K562 (cell line): ENCODE measurements around the gene KDELR3. TPM values are rescaled to one million over a fixed set of nuclear protein-coding genes. Genes with fewer than 3 reads are reported as not detected.

Experiments
- ATAC-seq: fragments of 200-7000 bp; cut with Tn5 transposase; 3 replicates; pipeline ENCODE4 v1.9.1; 2020; ENCODE audit warnings: moderate library complexity
- Bru-seq: library from RNA; stranded (reverse); fragments of 400-500 nt; gene quantifications from one replicate; lab custom pipeline; 2021; lab: Mats Ljungman, UMichigan
- BruChase-seq, 2 experiments: library from RNA; stranded (reverse); fragments of 400-500 nt; gene quantifications; one replicate each; lab custom pipeline; 2021; lab: Mats Ljungman, UMichigan
- BruUV-seq: library from RNA; stranded (reverse); fragments of 400-500 nt; replicated peaks from 2 replicates; lab custom pipeline; 2021; lab: Mats Ljungman, UMichigan
- CTCF ChIA-PET: fragments of 300-600 bp; formaldehyde crosslinking; extraction: SDS; loops from one replicate; lab custom pipeline; 2021; ENCODE audit warnings: low intra/inter-chr PET ratio; lab: Yijun Ruan, JAX
- POLR2A ChIA-PET: fragments of 300-600, 350-650 bp; sonication (Branson Sonifier 250); formaldehyde crosslinking; extraction: SDS; loops from one replicate; lab custom pipeline; 2021; ENCODE audit warnings: antibody characterized with exemption, inconsistent platforms; lab: Yijun Ruan, JAX
- DNase-seq, 4 experiments: peaks; one replicate each; pipeline versions ENCODE4 v3.0.0 to v3.0.0-alpha.2; 2011 to 2018; ENCODE audit warnings: low spot score in 3 of 4, mixed read lengths in 3 of 4; ENCODE audit errors: extremely low read depth in 1 of 4
- FAIRE-seq: peaks from 2 replicates; lab custom pipeline; 2011; peaks lifted over from hg19 to GRCh38; lab: Jason Lieb, UNC
- H2AFZ ChIP-seq: 2 replicates; pipeline ENCODE4 v1.6.0; 2011; ENCODE audit warnings: low read depth, low read length, control low read depth, inconsistent platforms
- H3K27ac ChIP-seq: fragments of 200-600 bp; 3 replicates; pipeline ENCODE4 v1.8.0; 2011; ENCODE audit warnings: low read depth, mild to moderate bottlenecking, control low read depth, inconsistent platforms, low read length, moderate library complexity, mixed read lengths; ENCODE audit errors: extremely low read depth
- H3K27me3 ChIP-seq, 2 experiments: fragments of 300-600 bp in 1 of 2; 2 replicates in 1 of 2; 3 replicates in 1 of 2; pipeline versions ENCODE4 v1.6.0 to v1.8.0; 2011; ENCODE audit warnings: inconsistent platforms in 2 of 2, low read length in 2 of 2, mild to moderate bottlenecking in 1 of 2, mixed read lengths in 1 of 2, moderate library complexity in 1 of 2; ENCODE audit not compliant: control insufficient read depth in 2 of 2, insufficient read depth in 2 of 2
- H3K36me3 ChIP-seq: fragments of 300-600 bp; 3 replicates; pipeline ENCODE4 v1.8.0; 2011; ENCODE audit warnings: mild to moderate bottlenecking, low read length, inconsistent platforms; ENCODE audit not compliant: control insufficient read depth, insufficient read depth
- H3K4me1 ChIP-seq, 2 experiments: fragments of 200-600 bp in 1 of 2; replicated peaks in 1 of 2; 2 replicates in 1 of 2; 3 replicates in 1 of 2; pipeline versions ENCODE4 v1.5.1 to v1.8.0; 2011; ENCODE audit warnings: inconsistent platforms in 2 of 2, low read length in 2 of 2, mild to moderate bottlenecking in 1 of 2, mixed read lengths in 1 of 2, moderate library complexity in 1 of 2; ENCODE audit not compliant: control insufficient read depth in 2 of 2, insufficient read depth in 2 of 2
- H3K4me2 ChIP-seq: 2 replicates; pipeline ENCODE4 v1.6.1; 2011; ENCODE audit warnings: low read length, control low read depth, inconsistent platforms, mixed read lengths; ENCODE audit not compliant: insufficient read depth
- H3K4me3 ChIP-seq: fragments of 200-600 bp; sonication (generic), shearing (Covaris generic); 2 replicates; pipeline ENCODE4 v1.5.1; 2016; ENCODE audit warnings: control low read depth, inconsistent platforms
- H3K79me2 ChIP-seq: fragments of 200-600 bp; 3 replicates; pipeline ENCODE4 v1.8.0; 2011; ENCODE audit warnings: low read length, inconsistent platforms; ENCODE audit not compliant: control insufficient read depth, insufficient read depth
- H3K9ac ChIP-seq, 2 experiments: 2 replicates each; pipeline versions ENCODE4 v1.6.0 to v1.6.1; 2011; ENCODE audit warnings: low read depth in 2 of 2, low read length in 2 of 2, control low read depth in 1 of 2, inconsistent platforms in 1 of 2, mild to moderate bottlenecking in 1 of 2, mixed read lengths in 1 of 2; ENCODE audit not compliant: insufficient read depth in 1 of 2
- H3K9me1 ChIP-seq: one replicate; pipeline ENCODE4 v1.6.0; 2011; ENCODE audit warnings: inconsistent platforms, mild to moderate bottlenecking, low read length, moderate library complexity; ENCODE audit not compliant: control insufficient read depth, insufficient read depth
- H3K9me3 ChIP-seq: replicated peaks from 2 replicates; pipeline ENCODE4 v1.5.1; 2011; ENCODE audit warnings: low read depth, low read length, inconsistent platforms; ENCODE audit not compliant: control insufficient read depth, insufficient read depth
- H4K20me1 ChIP-seq: replicated peaks from 2 replicates; pipeline ENCODE4 v1.6.1; 2011; ENCODE audit warnings: low read length, inconsistent platforms, mixed read lengths; ENCODE audit not compliant: control insufficient read depth, insufficient read depth
- ATF7 ChIP-seq: fragments of 450-650 bp; IDR thresholded peaks from 2 replicates; pipeline ENCODE4 v1.7.1; 2014; ENCODE audit warnings: mild to moderate bottlenecking, moderate library complexity
- BCLAF1 ChIP-seq, 2 experiments: fragments of 450-650 bp in 1 of 2; IDR thresholded peaks; 2 replicates each; pipeline ENCODE4 v1.6.1; 2011 to 2017; ENCODE audit warnings: low read depth in 2 of 2, antibody characterized with exemption in 1 of 2, borderline replicate concordance in 1 of 2, low read length in 1 of 2, mild to moderate bottlenecking in 1 of 2, mixed read lengths in 1 of 2; ENCODE audit not compliant: control insufficient read depth in 1 of 2
- HDAC3 ChIP-seq: fragments of 450-650 bp; IDR thresholded peaks from 2 replicates; pipeline ENCODE4 v1.6.1; 2018; ENCODE audit warnings: borderline replicate concordance, mild to moderate bottlenecking, moderate library complexity; ENCODE audit not compliant: partially characterized antibody
- IFI16 ChIP-seq: fragments of 250-450 bp; sonication (Bioruptor Pico); IDR thresholded peaks from 2 replicates; pipeline ENCODE4 v2.1.2; 2022; ENCODE audit warnings: mild to moderate bottlenecking, inconsistent platforms
- ILF3 ChIP-seq: fragments of 450-650 bp; IDR thresholded peaks from 2 replicates; pipeline ENCODE4 v1.6.1; 2018; ENCODE audit warnings: antibody characterized with exemption, mild to moderate bottlenecking, moderate library complexity, borderline replicate concordance
- MIER1 ChIP-seq: fragments of 450-650 bp; IDR thresholded peaks from 2 replicates; pipeline ENCODE4 v1.6.1; 2016; ENCODE audit warnings: antibody characterized with exemption, mild to moderate bottlenecking, low read depth
- NRF1 ChIP-seq, 2 experiments: fragments of 450-650 bp; IDR thresholded peaks in 1 of 2; conservative IDR thresholded peaks in 1 of 2; 2 replicates each; pipeline ENCODE4 v1.6.1; 2014; ENCODE audit warnings: mild to moderate bottlenecking in 2 of 2
- PHB2 ChIP-seq: fragments of 450-650 bp; IDR thresholded peaks from 2 replicates; pipeline ENCODE4 v1.6.1; 2017; ENCODE audit warnings: low read depth
- RBM25 ChIP-seq: fragments of 200-400 bp; formaldehyde crosslinking; IDR thresholded peaks from 2 replicates; pipeline ENCODE4 v1.6.1; 2018; ENCODE audit warnings: low read length, low read depth, moderate library complexity; ENCODE audit not compliant: severe bottlenecking
- ZNF263 ChIP-seq: sonication (generic); formaldehyde crosslinking; IDR thresholded peaks from 2 replicates; pipeline ENCODE4 v1.8.0; 2022; ENCODE audit warnings: mild to moderate bottlenecking, missing genetic modification reagents, borderline replicate concordance
- ZNF3 ChIP-seq: fragments of 250-450 bp; sonication (Bioruptor Pico); IDR thresholded peaks from 2 replicates; pipeline ENCODE4 v1.5.0; 2021; ENCODE audit warnings: mild to moderate bottlenecking, moderate library complexity
- ZNF444 ChIP-seq: fragments of 250-450 bp; sonication (Bioruptor Pico); IDR thresholded peaks from 2 replicates; pipeline ENCODE4 v1.4.0; 2020; ENCODE audit warnings: mild to moderate bottlenecking, moderate library complexity
- ZNF79 ChIP-seq: fragments of 250-450 bp; sonication (Bioruptor Pico); IDR thresholded peaks from 2 replicates; pipeline ENCODE4 v1.4.0; 2020; ENCODE audit warnings: low read depth, mild to moderate bottlenecking, moderate library complexity
- WGBS: fragments of 100-300 bp; shearing (Covaris generic); methylation state at CpG from one replicate; pipeline ENCODE4 v1.1.6; 2016; ENCODE audit warnings: low coverage, mixed read lengths; ENCODE audit not compliant: insufficient coverage; ENCODE audit errors: missing lambda C conversion rate; 5-methylcytosine and 5-hydroxymethylcytosine counted together
- in situ Hi-C: fragments of 300-500 bp; cut with MboI; formaldehyde crosslinking; loops from 4 replicates; pipeline ENCODE4 v1.15.0; 2018; ENCODE audit warnings: inconsistent platforms, mixed read lengths
- intact Hi-C: fragments of 100-400 bp; cut with micrococcal nuclease; formaldehyde crosslinking; loops from 2 replicates; pipeline ENCODE4 v1.14.2; 2022
- long read RNA-seq, 3 experiments: library from polyadenylated mRNA in 2 of 3; library from RNA in 1 of 3; unstranded in 2 of 3; stranded (forward) in 1 of 3; transcript quantifications; one replicate each; pipeline ENCODE4 v2.0.0, GENCODE V29; 2019 to 2022
- polyA minus RNA-seq, 3 experiments: library from RNA; depleted of rRNA, polyadenylated mRNA; stranded (reverse); fragments of >200 nt; gene quantifications; 2 replicates each; pipeline ENCODE4 v1.2.3, GENCODE V29; 2011
- polyA plus RNA-seq, 8 experiments: library from polyadenylated mRNA; depleted of rRNA in 4 of 8; stranded (reverse) in 5 of 8; unstranded in 3 of 8; fragments of >200 nt; fragmentation: Nextera tagmentation in 2 of 8; fragmentation: Illumina TruSeq in 1 of 8; extraction: Ambion mirVana in 2 of 8; extraction: Trizol in 1 of 8; gene quantifications; 2 replicates each; pipeline versions ENCODE4 v1.2.1 to v1.2.3, GENCODE V29; 2011 to 2014; ENCODE audit warnings: inconsistent platforms in 1 of 8, missing spikeins in 1 of 8
- total RNA-seq, 7 experiments: library from RNA; depleted of rRNA in 6 of 7; stranded (reverse); fragments of >200 nt in 6 of 7; fragmentation: Illumina TruSeq in 2 of 7; extraction: Trizol in 2 of 7; gene quantifications; 2 replicates each; pipeline versions ENCODE4 v1.2.1 to v1.2.3, GENCODE V29; 2011 to 2021; ENCODE audit warnings: low replicate concordance in 1 of 7

Gene KDELR3
- 28.0 and 28.7 TPM in 2 replicates for total RNA-seq (2011; cell fraction: chromatin; rRNA removed; ENCODE audit: low replicate concordance)
- total RNA-seq (2011; cell fraction: nucleolus; rRNA removed), result 33.2 and 33.5 TPM in 2 replicates
- total RNA-seq (2011; cell fraction: nucleoplasm; rRNA removed), result 37.2 and 51.0 TPM in 2 replicates
- 8.8 and 10.9 TPM in 2 replicates for total RNA-seq (2014; rRNA removed)
- 9.6 and 10.8 TPM in 2 replicates for total RNA-seq (2014; rRNA removed; fragmentation: Illumina TruSeq; extraction: Trizol)
- total RNA-seq (2015; rRNA removed; fragmentation: Illumina TruSeq; extraction: Trizol), result 7.1 and 7.4 TPM in 2 replicates
- total RNA-seq (2021), result 10.6 and 12.2 TPM in 2 replicates
- polyA plus RNA-seq (2011; rRNA removed), result 44.8 and 49.1 TPM in 2 replicates
- 32.6 and 47.4 TPM in 2 replicates for polyA plus RNA-seq (2011; cell fraction: cytosol; rRNA removed)
- 8.3 and 16.8 TPM in 2 replicates for polyA plus RNA-seq (2011; cell fraction: nucleus; rRNA removed)
- polyA plus RNA-seq (2012), result 11.4 and 20.4 TPM in 2 replicates
- polyA plus RNA-seq (2014; fragmentation: Illumina TruSeq; extraction: Trizol), result 18.7 and 23.6 TPM in 2 replicates
- 1 to 10 TPM; 7.6 to 8.5 TPM for polyA plus RNA-seq (2014; fragmentation: Nextera tagmentation; extraction: Ambion mirVana)
- polyA plus RNA-seq (2014; rRNA removed), result 13.7 and 19.7 TPM in 2 replicates
- 21.7 and 25.7 TPM in 2 replicates for polyA minus RNA-seq (2011; rRNA and poly(A)+ RNA removed)
- 8.5 and 11.5 TPM in 2 replicates for polyA minus RNA-seq (2011; cell fraction: cytosol; rRNA and poly(A)+ RNA removed)
- polyA minus RNA-seq (2011; cell fraction: nucleus; rRNA and poly(A)+ RNA removed), result 4.0 and 8.4 TPM in 2 replicates
- Bru-seq, nascent RNA, result percentile 54 among the genes with signal in this experiment
- percentile 47 among the genes with signal in this experiment for BruChase-seq, experiment 1, labeled RNA remaining after a 2-hour chase
- percentile 50 among the genes with signal in this experiment for BruChase-seq, experiment 2, labeled RNA remaining after a 6-hour chase
- long read RNA-seq, experiment 1, transcript KDELR3-202 (4 exons, 931 nt), result minor isoform, 5 of 68 reads
- long read RNA-seq, experiment 1, transcript KDELR3-201 (5 exons, 1,728 nt), result major isoform, 54 of 68 reads
- long read RNA-seq, experiment 1, partial matches to known transcripts, result 2 of 68 reads
- long read RNA-seq, experiment 1, other reads (novel, unspliced or antisense), result 7 of 68 reads
- long read RNA-seq, experiment 2, transcript KDELR3-201 (5 exons, 1,728 nt), result major isoform, 16 of 27 reads
- long read RNA-seq, experiment 2, partial matches to known transcripts, result 1 of 27 reads
- long read RNA-seq, experiment 2, other reads (novel, unspliced or antisense), result 9 of 27 reads
- long read RNA-seq, experiment 3, transcript KDELR3-201 (5 exons, 1,728 nt), result major isoform, 17 of 45 reads
- long read RNA-seq, experiment 3, transcript KDELR3-202 (4 exons, 931 nt), result minor isoform, 6 of 45 reads
- long read RNA-seq, experiment 3, partial matches to known transcripts, result 0 of 45 reads
- long read RNA-seq, experiment 3, other reads (novel, unspliced or antisense), result 22 of 45 reads

GRCh38 chr22:38467904-38468442, at the start of gene KDELR3:
Gene KDELR3, plus strand, starts transcription at chr22:38468096. Its CDS starts 138 bp downstream, at chr22:38468234.
- peak within 1 kb of the TSS; percentile 82 for H3K27ac ChIP-seq
- H3K9me1 ChIP-seq, result no peaks in the 10 kb centered on the region
- in situ Hi-C loops (no loop called here), intact Hi-C loops (no loop called here)
- peak within 1 kb of the TSS; percentile 62 for H3K4me3 ChIP-seq
- DNase-seq (peak; percentile 79 to 93 (median 92)), FAIRE-seq (no peak), ATAC-seq (peak; percentile 91)
- ChIA-PET POLR2A (interaction anchor here (0.6 to 1.4 kb wide), 9 partner anchors 8 to 169 kb away, joined by 3 to 11 read pairs (median 3); partner anchors contain the start of gene DMC1), CTCF (no interaction called here)
- WGBS, result 0% methylated on average over 11 of the region's 53 CpGs
- peak within 1 kb of the TSS; percentile 85 for H3K4me2 ChIP-seq
- H3K9ac ChIP-seq, result peak within 1 kb of the TSS; percentile 94 to 99
- no peaks in the 10 kb centered on the region for H4K20me1 ChIP-seq
- H3K79me2 ChIP-seq, result peaks cover 5% of the 10 kb centered on the region
- H2AFZ ChIP-seq, result peak within 1 kb of the TSS; percentile 96
- no peaks in the 10 kb centered on the region for H3K27me3 ChIP-seq
- no peaks in the 10 kb centered on the region for H3K36me3 ChIP-seq
- H3K4me1 ChIP-seq, result peaks cover 17 to 40% of the 10 kb centered on the region in 2 experiments; a peak in 4 of 5 replicates
- no peaks in the 10 kb centered on the region for H3K9me3 ChIP-seq
- TSS peak; percentile 44 for BruUV-seq
- TF ChIP-seq HDAC3 (no peak), PHB2 (no peak), ATF7 (peak; percentile 70; the same call in 1 of the 2 replicates), ZNF263 (CRISPR knock-in tag) (0 out of 2 replicates have a peak, but pooled peaks have one; percentile 18), RBM25 (no peak), BCLAF1 (IDR thresholded peaks at IDR 0.05; ENCODE audit: borderline replicate concordance in 1 of 2, control insufficient read depth in 1 of 2, low read depth in 2 of 2, low read length in 1 of 2) (no peak), IFI16 (CRISPR knock-in tag) (no peak), ZNF79 (CRISPR knock-in tag) (no peak), MIER1 (no peak), ZNF3 (no peak), ZNF444 (no peak), NRF1 (conservative IDR thresholded peaks at IDR 0.05 in 1 of 2, IDR thresholded peaks at IDR 0.05 in 1 of 2) (peak; percentile 83 to 86), ILF3 (no peak)
